HG03108 (cell line): ENCODE results near the gene CDH4.

Source experiments
- ATAC-seq: cut with Tn5 transposase; IDR thresholded peaks from one replicate; pipeline ENCODE4 v1.9.1; 2021; ENCODE audit warnings: moderate library complexity; ENCODE audit not compliant: unreplicated experiment

Gene CDH4

DNA sequence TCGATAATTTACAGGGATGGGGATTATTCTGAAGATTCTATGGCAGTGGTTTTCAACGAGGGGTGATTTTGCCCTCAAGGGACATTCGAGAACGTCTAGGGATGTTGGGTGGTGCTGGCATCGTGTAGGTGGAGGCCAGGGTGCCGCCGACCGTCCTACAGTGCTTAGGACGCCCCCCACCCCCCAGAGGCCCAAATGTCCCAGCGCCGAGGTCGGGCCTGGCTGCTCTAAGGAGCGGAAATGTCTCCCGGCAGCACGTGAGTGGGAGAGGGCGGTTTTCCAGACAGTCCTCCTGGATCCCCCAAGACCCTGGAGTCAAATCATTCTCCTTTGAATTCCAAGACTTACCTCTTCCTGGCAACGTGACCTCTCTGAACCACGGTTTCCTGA, 101.9 kb downstream of the CDH4 start:
- no peak for ATAC-seq

DNA sequence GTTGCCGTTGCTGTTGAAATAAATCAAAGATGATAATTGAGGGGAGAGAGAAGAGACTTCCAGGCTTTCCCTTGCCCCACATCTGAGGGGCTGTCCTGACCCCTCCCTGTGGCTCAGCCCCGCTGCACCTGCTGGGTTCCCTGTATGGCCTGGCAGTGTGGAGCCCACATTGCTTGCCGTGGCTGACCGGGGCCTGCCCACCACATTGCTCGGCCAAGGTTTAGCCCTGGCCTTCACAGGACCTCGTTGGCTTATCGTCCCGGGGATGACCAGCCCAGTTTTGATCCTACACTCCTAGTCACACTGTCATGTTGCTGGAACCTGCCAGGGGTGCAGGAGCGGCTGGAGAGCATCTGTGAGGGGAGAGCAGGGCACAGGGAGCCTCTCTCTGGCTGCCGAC, 102.4 kb downstream of the CDH4 start:
- ATAC-seq: no peak

DNA sequence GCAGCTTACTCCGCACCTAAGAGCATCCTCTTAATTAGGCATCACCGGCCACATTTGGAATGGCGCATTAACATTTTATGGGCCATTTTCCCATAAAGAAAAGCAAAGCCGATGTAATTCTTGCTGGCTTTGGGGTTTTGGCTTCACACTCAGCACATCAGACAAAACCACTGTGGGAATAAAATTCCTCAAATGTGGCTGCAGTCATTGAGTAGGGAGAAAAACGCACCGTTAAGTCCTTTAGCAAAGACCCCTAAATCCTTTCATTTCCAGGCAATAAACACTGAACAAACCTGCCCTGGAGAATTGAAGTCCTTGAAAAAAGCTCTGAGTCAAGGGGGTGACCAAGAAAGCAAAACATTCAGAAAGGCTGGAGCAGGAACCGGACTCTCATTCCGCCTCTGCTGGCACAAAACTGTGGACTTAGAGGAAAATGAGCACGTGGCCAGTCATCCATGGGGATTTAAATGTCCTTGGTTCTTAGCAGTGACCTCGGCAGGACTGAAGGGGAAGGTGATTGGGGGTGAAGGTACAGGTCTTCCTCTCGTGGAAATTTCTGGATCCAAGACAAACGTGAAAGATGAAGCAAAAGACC, 102.9 kb downstream of the CDH4 start:
- ATAC-seq: no peak

DNA sequence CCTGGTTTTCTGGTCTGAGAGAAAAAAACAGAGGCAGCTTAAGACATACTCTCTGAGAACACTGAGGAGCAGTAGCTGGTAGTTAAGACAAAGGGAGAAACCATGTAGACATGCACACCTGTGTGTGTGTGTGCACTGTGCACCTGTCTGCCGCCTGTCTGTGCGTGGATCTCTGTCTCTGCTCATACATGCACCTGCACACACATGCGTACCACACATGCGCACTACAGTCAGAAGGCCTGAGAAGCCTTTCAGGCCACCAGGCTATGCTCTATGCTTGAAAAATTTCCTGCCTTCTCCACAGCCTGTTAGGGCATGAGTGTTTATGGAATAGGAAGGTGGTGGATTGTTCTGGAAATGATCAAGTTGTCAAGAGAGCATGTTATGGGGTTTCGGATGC, 103.5 kb downstream of the CDH4 start:
- ATAC-seq: no peak

DNA sequence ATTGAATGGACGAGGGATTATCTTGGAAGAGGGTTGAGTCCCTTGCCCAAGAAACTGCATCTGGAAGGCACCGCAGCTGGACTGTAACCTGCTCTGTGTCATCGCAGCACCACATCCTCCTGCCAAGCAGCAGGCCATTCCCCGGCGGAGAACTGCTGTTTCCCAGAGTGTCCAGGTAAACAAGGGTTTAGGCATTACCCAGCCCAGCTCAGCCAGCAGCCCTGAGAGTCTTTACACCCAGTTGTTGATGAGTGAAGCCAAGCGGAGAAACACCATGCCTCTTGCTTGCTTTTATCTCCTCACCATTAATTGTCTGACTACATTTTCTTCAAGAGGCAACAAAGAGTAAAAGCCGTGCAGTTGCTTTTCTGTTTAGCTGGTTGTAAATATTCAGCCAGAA, 104.1 kb downstream of the CDH4 start:
- no peak for ATAC-seq

DNA sequence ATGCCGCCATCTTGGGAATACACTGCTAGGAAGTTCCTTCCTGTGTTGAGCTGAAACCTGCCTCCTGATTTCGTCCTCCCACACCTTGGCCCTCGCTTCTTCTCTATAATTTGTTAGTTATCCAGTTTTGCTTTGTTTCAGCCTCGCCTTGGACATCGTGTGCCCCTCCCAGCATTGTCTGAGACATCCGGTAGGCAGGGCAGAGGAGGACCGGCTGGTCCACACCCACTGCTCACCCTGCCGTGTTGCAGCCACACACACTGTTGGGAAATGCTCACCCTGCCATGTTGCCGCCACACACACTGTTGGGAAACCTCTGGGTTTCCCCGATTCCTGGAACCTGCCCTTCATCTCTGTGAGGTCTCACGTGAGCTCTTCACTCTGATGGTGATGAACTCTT, 105.1 kb downstream of the CDH4 start:
- ATAC-seq: no peak

DNA sequence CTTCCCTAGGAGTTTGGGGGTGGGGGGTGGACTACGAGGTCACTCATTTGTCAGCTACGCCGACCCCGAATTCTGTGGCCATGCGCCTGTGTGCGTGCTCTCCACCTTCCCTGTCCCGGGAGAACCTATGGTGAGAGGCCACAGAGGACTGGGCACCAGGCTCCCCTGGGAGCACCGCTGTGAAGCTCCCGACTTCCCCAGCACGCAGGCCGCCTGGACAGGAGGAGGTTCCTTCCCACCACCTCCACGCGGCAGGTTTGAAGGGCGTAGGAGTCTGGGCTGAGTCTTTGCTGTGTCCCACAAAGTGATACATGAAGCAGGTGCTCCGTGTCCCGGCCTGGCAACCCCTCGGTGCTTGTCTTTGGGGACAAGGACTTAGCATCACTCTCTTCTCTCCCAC, 107.2 kb downstream of the CDH4 start:
- ATAC-seq: no peak

DNA sequence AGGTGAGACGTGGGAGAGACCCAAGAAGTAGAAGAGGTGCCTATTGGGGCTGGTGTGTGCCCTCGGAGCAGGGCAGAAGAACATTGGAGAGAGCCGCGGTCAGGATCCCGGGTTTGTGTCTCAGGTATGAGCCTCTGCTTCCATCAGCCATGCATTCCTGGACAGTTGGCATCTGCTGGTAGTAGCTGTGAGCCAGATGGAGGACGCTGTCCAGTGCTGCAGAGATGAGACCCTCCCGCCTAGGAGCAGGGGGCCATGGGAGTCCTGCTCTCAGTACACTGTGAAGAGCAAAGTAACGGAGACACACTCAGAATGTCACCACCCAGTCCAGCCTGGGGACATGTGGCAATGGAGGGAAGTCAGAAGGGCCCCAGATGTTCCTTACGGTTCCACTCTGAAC, 108.2 kb downstream of the CDH4 start:
- ATAC-seq: no peak

DNA sequence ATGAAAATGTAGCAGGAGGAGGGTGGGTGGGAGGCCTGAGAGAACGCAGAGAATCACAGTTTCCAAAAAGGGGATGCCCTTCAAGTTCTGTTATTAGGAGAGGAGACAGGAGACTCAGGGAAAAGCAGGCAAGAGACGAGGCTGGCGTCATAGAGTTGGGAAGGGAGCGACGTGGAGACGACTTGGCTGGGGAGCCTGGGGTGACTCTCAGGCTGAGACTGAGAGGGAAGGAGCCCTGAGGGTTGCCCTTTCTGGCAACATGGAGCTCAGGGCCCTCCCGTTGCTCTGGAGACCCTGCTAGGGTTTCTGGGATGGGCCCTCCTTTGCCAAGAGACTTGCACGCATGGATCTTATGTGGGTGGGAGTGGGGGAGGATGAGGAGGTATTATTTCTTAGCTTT, 108.9 kb downstream of the CDH4 start:
- no peak for ATAC-seq

DNA sequence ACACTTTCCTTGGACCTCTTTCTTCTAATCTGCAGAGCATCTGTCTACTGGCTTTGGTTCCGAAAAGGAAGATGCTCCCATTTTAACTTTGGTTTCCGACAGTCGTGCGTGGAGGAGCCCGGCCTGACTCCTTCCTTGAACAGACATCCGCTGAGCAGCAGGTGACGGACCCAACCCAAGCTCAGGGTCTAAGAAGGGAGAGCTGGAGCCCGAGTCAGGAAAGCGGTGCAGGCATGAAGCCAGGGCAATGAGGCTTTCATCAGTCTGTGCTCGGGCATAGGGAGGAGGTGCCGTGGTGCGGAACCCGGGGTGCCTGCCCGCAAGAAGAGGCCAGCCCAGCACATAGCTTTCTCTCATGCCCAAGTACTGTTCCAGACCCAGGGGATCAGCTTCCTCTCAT, 109.4 kb downstream of the CDH4 start:
- ATAC-seq: no peak

DNA sequence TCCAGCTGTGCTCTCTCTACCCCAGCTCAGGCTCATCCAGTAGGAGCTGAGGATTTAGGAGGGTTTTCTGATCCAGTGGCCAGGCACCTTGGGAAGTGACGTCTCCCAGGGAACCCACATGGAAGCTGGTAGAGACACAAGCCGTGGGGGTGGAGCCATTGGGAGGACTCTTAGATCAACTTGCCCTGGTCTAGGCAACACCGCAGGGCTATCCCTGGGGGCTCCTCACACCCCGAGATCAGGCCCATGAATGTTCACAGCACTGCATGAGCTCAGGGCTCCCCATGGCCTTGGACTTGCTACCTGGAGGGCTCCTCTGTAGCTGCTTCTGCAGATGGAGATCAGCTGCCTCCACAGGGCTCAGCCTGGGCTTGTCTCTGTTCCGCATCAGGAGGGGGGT, 112.1 kb downstream of the CDH4 start:
- no peak for ATAC-seq

DNA sequence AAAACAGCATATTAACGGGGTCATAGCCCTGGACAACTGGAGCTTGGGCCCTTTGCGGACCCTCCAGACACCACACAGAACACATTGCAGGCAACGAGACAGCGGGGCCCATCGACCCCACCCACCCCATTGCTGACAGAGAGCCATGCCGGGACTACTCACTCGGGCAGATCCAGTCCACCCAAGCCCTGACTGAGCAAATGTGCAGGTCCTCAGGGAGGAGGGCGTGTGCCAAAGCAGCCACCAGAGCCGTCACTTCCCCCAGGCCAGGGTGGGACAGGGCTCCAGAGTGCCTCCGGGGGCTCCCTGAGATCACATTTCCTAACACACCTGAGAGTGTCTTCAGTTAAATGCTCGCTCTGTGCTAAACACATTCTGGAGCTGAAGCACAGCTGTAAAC, 114.9 kb downstream of the CDH4 start:
- no peak for ATAC-seq

DNA sequence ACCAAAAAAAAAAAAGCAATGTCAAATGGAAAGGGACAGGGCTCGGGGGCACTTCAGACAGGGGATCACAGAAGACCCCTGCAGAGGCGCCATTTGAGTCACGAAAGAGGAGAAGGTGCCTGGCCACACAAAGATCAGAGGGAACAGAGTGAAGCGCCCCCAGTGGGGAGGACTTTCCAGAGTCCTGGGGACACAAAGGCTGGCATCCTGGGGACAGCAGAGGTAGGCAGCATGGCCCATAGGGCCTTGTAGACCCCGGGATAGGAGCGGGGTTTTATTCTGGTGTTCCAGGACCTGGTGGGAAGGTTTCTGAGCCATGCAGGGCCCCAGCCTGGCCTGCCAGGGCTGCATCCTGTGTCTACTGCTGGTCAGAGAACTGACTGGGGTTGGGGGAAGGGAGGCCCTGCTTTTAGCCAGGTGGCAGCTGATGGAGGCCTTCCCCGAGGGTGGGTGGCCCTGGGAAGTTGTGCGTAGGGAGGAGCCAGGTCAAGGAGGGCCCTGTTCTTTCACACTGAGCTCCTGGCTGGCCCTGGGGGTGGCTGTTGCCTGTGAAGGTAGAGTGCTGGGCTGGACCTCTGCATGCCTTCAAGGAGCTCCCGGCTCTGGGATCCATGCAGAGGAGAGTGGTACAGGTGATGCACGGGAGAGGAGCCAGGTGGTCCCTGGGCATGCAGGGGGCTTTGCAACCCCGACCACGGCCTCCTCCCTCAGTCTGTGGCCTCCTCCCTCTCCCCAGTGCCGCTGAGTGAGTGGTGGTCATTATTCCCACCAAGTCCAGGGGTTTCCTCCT, 117.9 kb downstream of the CDH4 start:
- ATAC-seq: no peak

DNA sequence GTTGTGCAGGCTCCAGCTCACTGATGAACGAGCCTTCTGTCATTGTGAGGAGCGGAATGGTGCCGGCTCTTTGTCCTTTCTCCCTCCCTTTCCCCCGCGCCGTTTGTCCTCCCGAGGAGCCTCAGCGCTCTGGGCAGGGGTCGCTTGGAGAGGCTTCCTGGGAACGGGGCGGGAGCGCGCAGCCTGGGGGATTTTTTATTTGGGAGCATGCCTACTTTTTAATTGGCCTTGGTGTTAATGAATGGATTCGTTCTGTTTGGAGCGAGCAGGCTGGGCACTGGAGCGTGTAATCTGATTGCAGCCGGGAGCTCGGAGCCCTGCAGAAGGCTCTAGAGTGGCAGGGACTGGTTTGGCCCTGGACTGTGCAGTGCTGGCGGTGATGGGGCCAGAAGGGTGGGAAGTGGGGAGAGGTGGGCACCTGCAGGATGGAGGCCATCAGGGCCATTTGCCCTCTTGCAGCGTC, 118.8 kb downstream of the CDH4 start:
- ATAC-seq: no peak

DNA sequence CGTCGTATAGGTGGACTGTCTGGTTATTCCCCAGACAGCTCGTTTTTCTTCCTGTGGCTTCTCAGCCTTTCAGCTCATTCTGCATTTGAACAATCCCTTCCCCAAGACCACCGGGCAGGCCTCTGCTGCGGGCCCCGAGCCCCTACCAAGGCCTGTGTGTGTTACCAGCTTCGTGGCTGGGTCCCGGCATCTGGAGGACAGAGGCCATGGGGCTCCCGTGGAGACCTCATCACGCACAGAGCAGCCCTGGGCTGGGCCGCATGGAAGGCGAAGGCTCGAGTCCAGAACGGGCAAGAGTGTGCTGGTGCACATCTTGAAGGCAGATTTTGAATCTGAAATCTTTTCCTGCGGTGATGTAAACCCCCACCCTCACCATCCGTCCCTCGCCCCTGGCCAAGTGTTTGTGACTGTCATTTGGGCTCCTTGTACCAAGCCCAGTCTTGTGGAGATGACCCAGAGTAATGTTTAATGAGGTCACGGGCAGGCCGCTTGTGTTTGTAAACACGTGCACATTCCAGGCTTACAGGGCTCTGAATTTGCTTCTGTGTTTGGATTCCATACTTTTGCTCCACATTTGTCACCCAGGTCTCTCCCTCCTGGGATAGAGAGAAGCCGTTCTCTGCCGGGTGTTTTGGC, 119.6 kb downstream of the CDH4 start:
- no peak for ATAC-seq

DNA sequence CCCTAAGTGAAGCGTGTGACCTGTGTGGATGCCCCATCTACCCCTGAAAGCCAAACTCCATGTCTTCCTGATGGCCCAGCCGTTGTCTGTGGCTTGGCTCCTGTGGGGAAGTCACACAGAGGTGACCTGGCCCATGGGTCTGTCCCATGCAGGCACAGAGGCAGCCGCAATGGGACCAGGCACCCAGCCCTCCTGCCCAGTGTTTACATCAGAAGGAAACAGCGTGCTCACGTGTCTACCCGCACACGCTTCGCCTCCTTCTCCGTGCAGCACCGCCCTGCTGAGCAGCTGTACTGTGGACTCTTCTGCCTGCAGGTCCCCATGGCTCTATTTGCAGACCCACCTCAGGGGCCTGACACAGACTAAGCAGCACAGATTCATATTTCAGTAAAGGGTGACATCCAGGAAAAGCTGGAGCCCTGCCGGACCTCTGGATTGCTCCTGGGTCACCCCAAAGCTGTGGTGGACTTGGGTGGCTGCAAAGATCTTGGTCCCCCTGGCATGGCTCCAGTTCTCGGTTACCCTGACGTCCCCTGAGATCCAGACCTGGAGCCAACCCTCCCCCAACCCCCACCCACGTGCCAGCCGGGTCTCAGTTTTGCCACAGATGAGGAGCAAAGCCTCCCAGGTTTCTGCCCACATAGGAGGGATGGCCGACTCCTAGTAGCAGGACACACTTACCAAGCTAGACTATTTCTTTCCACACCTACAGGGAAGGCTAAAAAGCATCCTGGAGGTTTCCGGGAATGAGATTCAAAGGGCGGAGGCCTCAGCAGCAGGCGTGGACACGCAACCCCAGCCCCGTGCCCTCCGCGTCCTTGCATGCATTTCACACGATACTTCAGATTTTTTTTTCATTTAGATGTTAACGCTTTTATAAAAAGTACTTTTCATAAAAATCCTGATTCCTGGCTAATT, 120.3 kb downstream of the CDH4 start:
- ATAC-seq: no peak

DNA sequence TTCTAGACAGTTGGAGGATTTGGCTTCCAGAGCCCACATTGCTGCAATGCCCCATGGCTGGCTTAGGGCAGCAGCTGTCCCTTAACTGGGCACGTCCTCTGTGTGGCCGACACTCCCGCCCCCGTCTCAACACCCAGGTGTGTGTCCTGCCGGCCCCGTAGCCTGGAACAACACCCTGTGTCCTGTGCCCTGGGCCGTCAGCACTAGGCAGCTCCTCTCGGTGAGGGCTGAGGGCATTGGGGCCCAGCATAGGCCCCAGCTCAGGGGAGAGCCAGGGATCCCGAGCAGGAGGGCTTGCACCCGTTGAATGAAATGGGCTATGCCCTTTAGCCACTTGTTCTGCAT, 121.0 kb downstream of the CDH4 start:
- ATAC-seq: no peak

DNA sequence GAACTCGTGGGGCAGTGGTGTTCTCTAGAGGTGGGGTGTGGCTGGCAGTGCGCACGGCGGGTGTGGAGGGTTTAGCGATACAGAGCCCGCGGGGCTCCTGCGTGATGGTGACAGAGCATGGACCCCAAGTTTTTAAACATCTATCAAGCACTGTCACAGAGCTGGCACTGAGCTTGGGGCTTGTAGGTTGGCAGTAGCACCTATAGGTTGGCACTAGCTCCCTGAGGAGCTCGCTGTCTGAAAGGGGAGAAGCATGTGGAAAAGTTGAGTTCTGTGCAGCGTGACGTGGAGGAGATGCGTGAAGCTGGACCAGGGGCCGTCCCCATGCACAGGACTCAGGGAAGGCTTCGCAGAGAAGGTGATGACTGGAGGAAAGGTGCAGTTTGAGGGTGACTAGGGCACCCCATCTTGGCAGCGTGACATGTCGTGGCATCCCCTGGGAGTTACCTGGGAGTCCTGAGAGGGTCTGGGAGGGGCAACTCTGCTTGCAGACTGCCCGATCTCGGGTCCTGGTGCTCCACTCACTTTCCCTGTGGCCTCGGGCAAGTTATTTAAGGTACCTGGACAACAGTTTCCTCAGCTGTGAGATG, 122.0 kb downstream of the CDH4 start:
- no peak for ATAC-seq

DNA sequence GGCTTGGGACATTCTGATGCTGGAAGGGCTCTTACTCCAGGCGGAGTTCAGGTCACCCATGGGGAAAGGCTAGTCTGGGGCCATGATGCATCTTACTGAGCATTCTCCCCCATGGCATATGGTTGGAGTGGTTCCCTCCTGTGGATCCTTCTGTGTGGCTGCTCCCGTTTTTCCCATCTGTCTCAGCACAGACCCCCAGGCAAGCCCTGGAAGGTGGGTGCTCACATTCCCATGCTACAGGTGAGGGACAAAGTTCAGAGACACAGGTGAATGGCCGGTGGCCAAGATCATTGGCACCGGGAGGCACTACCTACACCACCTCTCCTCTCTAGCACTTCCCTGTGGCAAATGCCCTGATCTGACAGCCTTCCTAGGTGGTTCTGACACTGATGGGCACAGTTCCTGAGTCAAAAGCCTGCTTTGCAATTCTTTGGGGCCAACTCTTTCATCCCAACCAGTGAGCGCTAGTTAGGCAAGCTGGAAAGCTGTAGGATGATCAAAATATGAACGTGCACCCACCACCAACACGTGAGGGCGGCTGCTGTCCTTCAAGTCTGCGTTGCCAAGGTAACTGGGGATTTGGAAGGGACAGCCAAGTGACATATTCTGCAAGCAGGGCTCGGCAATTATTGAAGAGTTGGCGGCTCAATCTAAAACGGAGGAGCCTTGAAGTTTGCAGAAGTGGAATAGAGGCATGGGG, 124.6 kb downstream of the CDH4 start:
- ATAC-seq: no peak

DNA sequence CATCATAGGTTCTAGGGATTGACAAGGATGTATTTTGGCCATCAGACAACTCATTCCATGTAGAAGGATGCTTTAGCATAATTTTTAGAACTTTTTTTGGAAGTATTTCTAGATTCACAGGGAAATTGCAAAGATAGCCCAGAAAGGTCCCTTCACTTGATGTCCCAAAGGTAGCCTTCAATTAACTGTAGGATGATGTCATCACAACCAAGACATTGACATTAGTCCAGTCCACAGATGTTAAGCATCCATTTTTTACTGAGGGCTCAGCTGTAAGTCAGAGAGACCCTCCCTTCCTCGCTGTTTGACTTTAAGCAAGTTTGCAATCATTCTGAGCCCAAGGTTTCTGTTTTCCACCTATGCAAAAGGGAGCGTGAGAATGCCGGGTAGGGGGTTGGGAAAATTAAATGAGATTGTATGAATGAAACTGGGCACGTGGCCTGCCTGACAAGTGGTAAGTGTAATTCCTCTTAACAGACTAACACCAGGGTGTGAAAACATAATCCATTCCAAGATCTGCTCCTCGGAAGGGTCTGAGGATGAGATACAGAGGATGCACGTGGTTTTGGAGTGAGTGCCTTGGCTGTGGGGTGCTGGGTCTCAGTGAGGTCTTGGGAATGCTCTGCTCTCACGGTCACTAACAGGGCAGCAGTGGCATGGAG, 126.8 kb downstream of the CDH4 start:
- ATAC-seq: no peak
